Stimulated activated CD8-positive, alpha-beta memory T cell treated with anti-CD3 and anti-CD28 coated beads, Interleukin-4, amount 100 ng/mL, for 24 hours (primary cell): ENCODE results near the gene LTBP4.
"Not testable (repeated sequence)": the region's sequence is repeated elsewhere in the genome, so short reads cannot be mapped to it uniquely, and the experiment has no call there.

Source experiments
- DNase-seq: peaks from one replicate; pipeline ENCODE4 v3.0.0-alpha.2; 2020; ENCODE audit warnings: low read depth

The LTBP4 gene

GRCh38 chr19:40611900-40612698, 10.9 kb downstream of the LTBP4 start:
- no peak for DNase-seq

- peak; percentile 61 for DNase-seq
Measured at GRCh38 chr19:40612831-40613689, 11.9 kb downstream of the LTBP4 start.

- DNase-seq: peak; percentile 75
Measured at GRCh38 chr19:40613690-40614621, 12.8 kb downstream of the LTBP4 start.

- DNase-seq: peak; percentile 91
Measured at GRCh38 chr19:40614622-40615411, 13.6 kb downstream of the LTBP4 start.

- DNase-seq: no peak
Measured at GRCh38 chr19:40616178-40616577, 15.0 kb downstream of the LTBP4 start.

- DNase-seq: no peak
Measured at GRCh38 chr19:40616941-40617340, 15.8 kb downstream of the LTBP4 start.

GRCh38 chr19:40617961-40618360, 16.8 kb downstream of the LTBP4 start:
- no peak for DNase-seq

- no peak for DNase-seq
Measured at GRCh38 chr19:40619333-40620160, 18.4 kb downstream of the LTBP4 start.

- DNase-seq: no peak
Measured at GRCh38 chr19:40620161-40620485, 19.0 kb downstream of the LTBP4 start.

GRCh38 chr19:40621283-40621682, 20.1 kb downstream of the LTBP4 start:
- no peak for DNase-seq

- DNase-seq: no peak
Measured at GRCh38 chr19:40621966-40622772, 21.0 kb downstream of the LTBP4 start.

GRCh38 chr19:40622773-40623075, 21.6 kb downstream of the LTBP4 start:
- no peak for DNase-seq

GRCh38 chr19:40623403-40624251, 22.5 kb downstream of the LTBP4 start:
- no peak for DNase-seq

GRCh38 chr19:40624369-40625153, 23.4 kb downstream of the LTBP4 start:
- DNase-seq: not testable (repeated sequence)

- DNase-seq: no peak
Measured at GRCh38 chr19:40625406-40626120, 24.4 kb downstream of the LTBP4 start.

- no peak for DNase-seq
Measured at GRCh38 chr19:40626918-40627317, 25.7 kb downstream of the LTBP4 start.
